Small intestine (tissue), 7 donors: ENCODE data around the gene TMEM11. TPM values are rescaled to one million over a fixed set of nuclear protein-coding genes. Genes with fewer than 3 reads are reported as not detected.

ENCODE experiments used
- DNase-seq, 2 donors: peaks; one replicate each; pipeline versions ENCODE4 v3.0.0 to v3.0.0-alpha.2; 2013
- FAIRE-seq: peaks from 2 replicates; lab custom pipeline; 2012; peaks lifted over from hg19 to GRCh38; lab: Jason Lieb, UNC
- H3K27ac ChIP-seq, 3 donors: one replicate each; pipeline ENCODE4 v1.5.1; 2013; ENCODE audit warnings: low read length in 2 of 3, mild to moderate bottlenecking in 2 of 3, control low read depth in 1 of 3, inconsistent platforms in 1 of 3, low read depth in 1 of 3, moderate library complexity in 1 of 3
- H3K27me3 ChIP-seq, 3 donors: one replicate each; pipeline ENCODE4 v1.6.1; 2013; ENCODE audit warnings: low read length in 3 of 3, inconsistent platforms in 1 of 3; ENCODE audit not compliant: control insufficient read depth in 3 of 3, insufficient read depth in 3 of 3
- H3K36me3 ChIP-seq, 3 donors: one replicate each; pipeline ENCODE4 v1.6.1; 2013; ENCODE audit warnings: low read length in 3 of 3, inconsistent platforms in 1 of 3, low read depth in 1 of 3, mild to moderate bottlenecking in 1 of 3, moderate library complexity in 1 of 3; ENCODE audit not compliant: control insufficient read depth in 3 of 3, insufficient read depth in 2 of 3
- H3K4me1 ChIP-seq, 3 donors: one replicate each; pipeline ENCODE4 v1.6.1; 2013; ENCODE audit warnings: low read length in 2 of 3, inconsistent platforms in 1 of 3, low read depth in 1 of 3, mild to moderate bottlenecking in 1 of 3, moderate library complexity in 1 of 3; ENCODE audit not compliant: control insufficient read depth in 3 of 3, insufficient read depth in 2 of 3
- H3K4me3 ChIP-seq, 3 donors: one replicate each; pipeline ENCODE4 v1.5.1; 2013; ENCODE audit warnings: low read length in 3 of 3, control low read depth in 1 of 3, inconsistent platforms in 1 of 3, low read depth in 1 of 3, mild to moderate bottlenecking in 1 of 3, moderate library complexity in 1 of 3
- H3K9me3 ChIP-seq, 2 donors: one replicate each; pipeline ENCODE4 v1.6.1; 2013; ENCODE audit warnings: low read depth in 1 of 2, low read length in 1 of 2; ENCODE audit not compliant: control insufficient read depth in 2 of 2, insufficient read depth in 1 of 2
- WGBS, 3 donors: extraction: QIAGEN DNeasy Blood & Tissue Kit; methylation state at CpG; one replicate each; pipeline ENCODE4 v1.1.7; 2013; 5-methylcytosine and 5-hydroxymethylcytosine counted together
- polyA plus RNA-seq, 4 donors: library from polyadenylated mRNA; stranded (reverse) in 3 of 4; unstranded in 1 of 4; fragments of 200-250 nt in 3 of 4; fragments of 120-200 nt in 1 of 4; gene quantifications; one replicate each; pipeline versions ENCODE4 v1.2.1 to v1.2.3, GENCODE V29; 2013
- donor health status: healthy with polysubstance abuse.
- donor health status: control.
- donor health status: control.
- donor health status: Bipolar disorder and iron deficiency.
- donor health status: healthy.

Gene TMEM11
- polyA plus RNA-seq, 4 donors = 21.5 to 38.7 (median 26.9) TPM

- DNase-seq = no peak
- 83 to 86% (median 84%) methylated on average over 15 of the region's 15 CpGs for WGBS, 3 donors
- Histone ChIP-seq H3K4me3 (no peak overlapping the region), H3K27ac (no peak overlapping the region), H3K36me3 (peaks cover 3 to 52% (median 14%) of the 10 kb centered on the region in 3 donors), H3K9me3 (no peaks in the 10 kb centered on the region), H3K27me3 (no peaks in the 10 kb centered on the region), H3K4me1 (no peaks in the 10 kb centered on the region)
- FAIRE-seq = no peak
Observed at GRCh38 chr17:21200590-21201297, 13.2 kb downstream of the TMEM11 start.

- no peak overlapping the region for H3K4me3 ChIP-seq
- no peak for FAIRE-seq
- no peak for DNase-seq
- peaks cover 3 to 53% (median 14%) of the 10 kb centered on the region in 3 donors for H3K36me3 ChIP-seq
- H3K4me1 ChIP-seq = no peaks in the 10 kb centered on the region
- no peaks in the 10 kb centered on the region for H3K9me3 ChIP-seq
- 65 to 86% (median 84%) methylated on average over 10 of the region's 10 CpGs for WGBS, 3 donors
- H3K27ac ChIP-seq = no peak overlapping the region
- H3K27me3 ChIP-seq = no peaks in the 10 kb centered on the region
Observed at GRCh38 chr17:21199856-21200255, 14.1 kb downstream of the TMEM11 start.

GRCh38 chr17:21199311-21199710 lies 14.7 kb downstream of the TMEM11 start:
- DNase-seq (no peak), FAIRE-seq (no peak)
- Histone ChIP-seq H3K4me3 (no peak overlapping the region), H3K27me3 (no peaks in the 10 kb centered on the region), H3K9me3 (no peaks in the 10 kb centered on the region), H3K36me3 (peaks cover 3 to 53% (median 14%) of the 10 kb centered on the region in 3 donors), H3K27ac (no peak overlapping the region), H3K4me1 (no peaks in the 10 kb centered on the region)
- WGBS, 3 donors = 71 to 79% (median 71%) methylated on average over 8 to 9 of the region's 9 CpGs

- 95 to 97% (median 95%) methylated on average over 20 of the region's 20 CpGs for WGBS, 3 donors
- no peak overlapping the region for H3K4me3 ChIP-seq
- no peak overlapping the region for H3K27ac ChIP-seq
- H3K27me3 ChIP-seq = no peaks in the 10 kb centered on the region
- no peaks in the 10 kb centered on the region for H3K9me3 ChIP-seq
- peaks cover 3 to 57% (median 14%) of the 10 kb centered on the region in 3 donors for H3K36me3 ChIP-seq
- DNase-seq (no peak), FAIRE-seq (no peak)
- H3K4me1 ChIP-seq = peaks cover 0 to 3% (median 0%) of the 10 kb centered on the region in 3 donors
Observed at GRCh38 chr17:21198411-21198810, 15.6 kb downstream of the TMEM11 start.

GRCh38 chr17:21196126-21196525 lies 17.8 kb downstream of the TMEM11 start:
- DNase-seq (no peak), FAIRE-seq (no peak)
- peaks cover 3 to 46% (median 14%) of the 10 kb centered on the region in 3 donors for H3K36me3 ChIP-seq
- no peaks in the 10 kb centered on the region for H3K9me3 ChIP-seq
- H3K27me3 ChIP-seq = no peaks in the 10 kb centered on the region
- H3K27ac ChIP-seq = no peak overlapping the region
- H3K4me1 ChIP-seq = peaks cover 0 to 3% (median 0%) of the 10 kb centered on the region in 3 donors
- 73 to 90% (median 82%) methylated on average over 5 of the region's 5 CpGs for WGBS, 3 donors
- H3K4me3 ChIP-seq = no peak overlapping the region

- Histone ChIP-seq H3K4me1 (peaks cover 0 to 3% (median 0%) of the 10 kb centered on the region in 3 donors), H3K4me3 (no peak overlapping the region), H3K9me3 (no peaks in the 10 kb centered on the region), H3K36me3 (peaks cover 3 to 46% (median 14%) of the 10 kb centered on the region in 3 donors), H3K27ac (no peak overlapping the region), H3K27me3 (no peaks in the 10 kb centered on the region)
- DNase-seq (no peak), FAIRE-seq (no peak)
- WGBS, 3 donors = 64 to 84% (median 73%) methylated on average over 5 of the region's 5 CpGs
Observed at GRCh38 chr17:21194703-21195102, 19.3 kb downstream of the TMEM11 start.

GRCh38 chr17:21194226-21194625 lies 19.7 kb downstream of the TMEM11 start:
- DNase-seq = peak in 1 of 2 donors; percentile 16
- no peak overlapping the region for H3K4me3 ChIP-seq
- H3K27ac ChIP-seq = peak overlapping the region in 1 of 3 donors; percentile 43
- peaks cover 3 to 46% (median 17%) of the 10 kb centered on the region in 3 donors for H3K36me3 ChIP-seq
- H3K27me3 ChIP-seq = no peaks in the 10 kb centered on the region
- FAIRE-seq = no peak
- 28 to 39% (median 35%) methylated on average over 8 of the region's 8 CpGs for WGBS, 3 donors
- peaks cover 0 to 3% (median 0%) of the 10 kb centered on the region in 3 donors for H3K4me1 ChIP-seq
- H3K9me3 ChIP-seq = no peaks in the 10 kb centered on the region

GRCh38 chr17:21193031-21193430 lies 20.9 kb downstream of the TMEM11 start:
- H3K9me3 ChIP-seq = no peaks in the 10 kb centered on the region
- 35 to 59% (median 43%) methylated on average over 5 of the region's 5 CpGs for WGBS, 3 donors
- H3K4me1 ChIP-seq = peaks cover 0 to 3% (median 0%) of the 10 kb centered on the region in 3 donors
- FAIRE-seq = no peak
- DNase-seq = no peak
- no peak overlapping the region for H3K27ac ChIP-seq
- peaks cover 5 to 43% (median 12%) of the 10 kb centered on the region in 3 donors for H3K36me3 ChIP-seq
- no peaks in the 10 kb centered on the region for H3K27me3 ChIP-seq
- no peak overlapping the region for H3K4me3 ChIP-seq
